Trophoblast cell (in vitro differentiated cells and primary cell): ENCODE results near the gene TBCCD1.

ENCODE experiments used
- DNase-seq, 2 donors: peaks; one replicate each; pipeline ENCODE4 v3.0.0-alpha.2; 2016
- H2AFZ ChIP-seq: 2 replicates; pipeline ENCODE4 v1.6.1; 2013; ENCODE audit warnings: low read length, moderate library complexity, mild to moderate bottlenecking; ENCODE audit not compliant: insufficient read depth, poor library complexity
- H2AK5ac ChIP-seq: 2 replicates; pipeline ENCODE4 v1.6.1; 2013; ENCODE audit warnings: mild to moderate bottlenecking, low read length
- H2BK120ac ChIP-seq: 2 replicates; pipeline ENCODE4 v1.6.1; 2013; ENCODE audit warnings: low read length, mild to moderate bottlenecking, moderate library complexity; ENCODE audit not compliant: insufficient read depth, poor library complexity
- H2BK12ac ChIP-seq: 2 replicates; pipeline ENCODE4 v1.6.1; 2013; ENCODE audit warnings: mild to moderate bottlenecking, low read length, moderate library complexity
- H2BK5ac ChIP-seq: 2 replicates; pipeline ENCODE4 v1.6.1; 2013; ENCODE audit warnings: low read length, low read depth, moderate library complexity, mild to moderate bottlenecking; ENCODE audit not compliant: poor library complexity
- H3K14ac ChIP-seq: 2 replicates; pipeline ENCODE4 v1.6.1; 2013; ENCODE audit warnings: mild to moderate bottlenecking, low read length
- H3K18ac ChIP-seq: 2 replicates; pipeline ENCODE4 v1.6.1; 2013; ENCODE audit warnings: mild to moderate bottlenecking, low read length
- H3K23ac ChIP-seq: 2 replicates; pipeline ENCODE4 v1.6.1; 2013; ENCODE audit warnings: low read length
- H3K27ac ChIP-seq: 2 replicates; pipeline ENCODE4 v1.5.1; 2013; ENCODE audit warnings: low read depth, mild to moderate bottlenecking, inconsistent platforms, low read length, moderate library complexity
- H3K27me3 ChIP-seq: 2 replicates; pipeline ENCODE4 v1.6.1; 2013; ENCODE audit warnings: inconsistent platforms, mild to moderate bottlenecking, low read length, moderate library complexity; ENCODE audit not compliant: insufficient read depth
- H3K36me3 ChIP-seq, 2 experiments: 1 replicate in 1 of 2; 2 replicates in 1 of 2; pipeline ENCODE4 v1.6.1; 2013; ENCODE audit warnings: low read length in 2 of 2, mild to moderate bottlenecking in 2 of 2, moderate library complexity in 1 of 2; ENCODE audit not compliant: insufficient read depth in 2 of 2, control insufficient read depth in 1 of 2
- H3K4ac ChIP-seq: 2 replicates; pipeline ENCODE4 v1.6.1; 2013; ENCODE audit warnings: low read depth, mild to moderate bottlenecking, low read length, moderate library complexity
- H3K4me1 ChIP-seq, 2 experiments: 1 replicate in 1 of 2; 2 replicates in 1 of 2; pipeline ENCODE4 v1.6.1; 2013; ENCODE audit warnings: low read length in 2 of 2, mild to moderate bottlenecking in 2 of 2, moderate library complexity in 1 of 2; ENCODE audit not compliant: insufficient read depth in 2 of 2, control insufficient read depth in 1 of 2
- H3K4me2 ChIP-seq: 2 replicates; pipeline ENCODE4 v1.6.1; 2013; ENCODE audit warnings: inconsistent platforms, mild to moderate bottlenecking, low read length, moderate library complexity
- H3K4me3 ChIP-seq: 2 replicates; pipeline ENCODE4 v1.5.1; 2013; ENCODE audit warnings: mild to moderate bottlenecking, low read depth, low read length, inconsistent platforms
- H3K79me1 ChIP-seq: one replicate; pipeline ENCODE4 v1.6.1; 2013; ENCODE audit warnings: low read length
- H3K79me2 ChIP-seq: 2 replicates; pipeline ENCODE4 v1.6.1; 2013; ENCODE audit warnings: low read length, mild to moderate bottlenecking; ENCODE audit not compliant: control insufficient read depth, insufficient read depth, poor library complexity
- H3K9ac ChIP-seq: 2 replicates; pipeline ENCODE4 v1.6.1; 2013; ENCODE audit warnings: mild to moderate bottlenecking, low read length
- H3K9me3 ChIP-seq: 2 replicates; pipeline ENCODE4 v1.6.1; 2013; ENCODE audit warnings: low read depth, mild to moderate bottlenecking, control low read depth, inconsistent platforms, low read length; ENCODE audit not compliant: insufficient read depth
- H4K12ac ChIP-seq: 2 replicates; pipeline ENCODE4 v1.6.1; 2013; ENCODE audit warnings: low read depth, mild to moderate bottlenecking, low read length, moderate library complexity
- H4K8ac ChIP-seq: 2 replicates; pipeline ENCODE4 v1.6.1; 2013; ENCODE audit warnings: low read depth, mild to moderate bottlenecking, low read length, moderate library complexity
- H4K91ac ChIP-seq: one replicate; pipeline ENCODE4 v1.6.1; 2013; ENCODE audit warnings: low read depth, mild to moderate bottlenecking, low read length, moderate library complexity
- WGBS: extraction: QIAGEN DNeasy Blood & Tissue Kit; methylation state at CpG from one replicate; pipeline ENCODE4 v1.1.7; 2013; ENCODE audit warnings: missing lambda C conversion rate; ENCODE audit not compliant: insufficient read length, insufficient coverage; ENCODE audit errors: extremely low coverage; 5-methylcytosine and 5-hydroxymethylcytosine counted together

Gene TBCCD1

GRCh38 chr3:186566772-186567071 is 417 bp downstream of the TBCCD1 start:
- peak overlapping the region; percentile 96 for H4K8ac ChIP-seq
- H2AK5ac ChIP-seq = peak overlapping the region; percentile 16
- peak overlapping the region; percentile 56 for H2BK120ac ChIP-seq
- H3K4me1 ChIP-seq = peaks cover 3 to 9% of the 10 kb centered on the region in 2 experiments
- H2BK12ac ChIP-seq = no peak overlapping the region
- H3K79me1 ChIP-seq = peaks cover 7% of the 10 kb centered on the region
- H3K4me3 ChIP-seq = peak overlapping the region; percentile 94
- H3K4me2 ChIP-seq = peak overlapping the region; percentile 99
- peak overlapping the region; percentile 94 for H4K12ac ChIP-seq
- H2BK5ac ChIP-seq = peak overlapping the region; percentile 92
- no CpG with 5 or more reads among the region's 14 CpGs for WGBS
- peak in 1 of 2 donors; percentile 2 for DNase-seq
- no peak overlapping the region for H3K23ac ChIP-seq
- H3K9me3 ChIP-seq = peaks cover 5% of the 10 kb centered on the region
- H3K14ac ChIP-seq = peak overlapping the region; percentile 94
- peak overlapping the region; percentile 96 for H2AFZ ChIP-seq
- H3K27me3 ChIP-seq = no peaks in the 10 kb centered on the region
- peak overlapping the region; percentile 87 for H4K91ac ChIP-seq
- peaks cover 0 to 1% of the 10 kb centered on the region in 2 experiments for H3K36me3 ChIP-seq
- H3K4ac ChIP-seq = peak overlapping the region; percentile 68
- H3K9ac ChIP-seq = peak overlapping the region; percentile 89
- H3K18ac ChIP-seq = peak overlapping the region; percentile 94
- peak overlapping the region; percentile 84 for H3K27ac ChIP-seq
- peaks cover 11% of the 10 kb centered on the region for H3K79me2 ChIP-seq

GRCh38 chr3:186564586-186564985 is 2.6 kb downstream of the TBCCD1 start:
- no peak overlapping the region for H2AFZ ChIP-seq
- H3K36me3 ChIP-seq = peaks cover 0 to 1% of the 10 kb centered on the region in 2 experiments
- no peak for DNase-seq

GRCh38 chr3:186552408-186553031 is 14.6 kb downstream of the TBCCD1 start:
- Histone ChIP-seq H3K9ac (no peak overlapping the region), H4K91ac (no peak overlapping the region), H4K12ac (no peak overlapping the region), H3K18ac (no peak overlapping the region), H3K4ac (no peak overlapping the region), H3K14ac (no peak overlapping the region), H3K4me1 (no peaks in the 10 kb centered on the region), H3K9me3 (no peaks in the 10 kb centered on the region), H3K36me3 (peaks cover 13 to 14% of the 10 kb centered on the region in 2 experiments), H3K27me3 (no peaks in the 10 kb centered on the region), H3K4me2 (no peak overlapping the region), H3K27ac (no peak overlapping the region), H2BK12ac (no peak overlapping the region), H2BK120ac (no peak overlapping the region), H4K8ac (no peak overlapping the region), H3K23ac (no peak overlapping the region), H3K79me1 (no peaks in the 10 kb centered on the region), H2AK5ac (no peak overlapping the region), H3K4me3 (no peak overlapping the region), H2BK5ac (no peak overlapping the region), H2AFZ (no peak overlapping the region), H3K79me2 (no peaks in the 10 kb centered on the region)
- no CpG with 5 or more reads among the region's 5 CpGs for WGBS
- no peak for DNase-seq

More at GRCh38 chr3:186564586-186564985, 2.6 kb downstream of the TBCCD1 start:
- Histone ChIP-seq H3K9ac (no peak overlapping the region), H2BK12ac (no peak overlapping the region), H3K4me1 (peaks cover 0 to 3% of the 10 kb centered on the region in 2 experiments), H3K4ac (no peak overlapping the region), H3K18ac (no peak overlapping the region), H3K27ac (no peak overlapping the region), H3K9me3 (peaks cover 2% of the 10 kb centered on the region), H3K79me2 (peaks cover 3% of the 10 kb centered on the region), H3K79me1 (peaks cover 4% of the 10 kb centered on the region), H4K12ac (no peak overlapping the region), H4K8ac (no peak overlapping the region), H3K4me2 (no peak overlapping the region), H3K23ac (no peak overlapping the region), H3K27me3 (no peaks in the 10 kb centered on the region), H2AK5ac (no peak overlapping the region), H4K91ac (no peak overlapping the region), H2BK5ac (no peak overlapping the region), H3K14ac (no peak overlapping the region), H2BK120ac (no peak overlapping the region), H3K4me3 (no peak overlapping the region)

GRCh38 chr3:186551387-186551786 is 15.8 kb downstream of the TBCCD1 start:
- Histone ChIP-seq H3K4ac (no peak overlapping the region), H3K9me3 (no peaks in the 10 kb centered on the region), H4K8ac (no peak overlapping the region), H3K18ac (no peak overlapping the region), H3K36me3 (peaks cover 13 to 14% of the 10 kb centered on the region in 2 experiments), H3K4me3 (no peak overlapping the region), H3K4me2 (no peak overlapping the region), H3K79me2 (no peaks in the 10 kb centered on the region), H4K12ac (no peak overlapping the region), H3K79me1 (no peaks in the 10 kb centered on the region), H3K9ac (no peak overlapping the region), H2BK120ac (no peak overlapping the region), H3K23ac (no peak overlapping the region), H2BK12ac (no peak overlapping the region), H4K91ac (no peak overlapping the region), H3K27me3 (no peaks in the 10 kb centered on the region), H3K27ac (no peak overlapping the region), H2AFZ (no peak overlapping the region), H2AK5ac (no peak overlapping the region), H3K14ac (no peak overlapping the region), H3K4me1 (no peaks in the 10 kb centered on the region), H2BK5ac (no peak overlapping the region)
- DNase-seq = peak in 1 of 2 donors; percentile 16
- no CpG with 5 or more reads among the region's 6 CpGs for WGBS
